OCI-LY7 (cell line): ENCODE results near the gene UGT1A9. TPM values are rescaled to one million over a fixed set of nuclear protein-coding genes. Genes with fewer than 3 reads are reported as not detected.
"Not testable (repeated sequence)": the region's sequence is repeated elsewhere in the genome, so short reads cannot be mapped to it uniquely, and the experiment has no call there.

Source experiments
- BruUV-seq: library from RNA; stranded (reverse); fragments of 400-500 nt; replicated peaks from 2 replicates; lab custom pipeline; 2021; lab: Mats Ljungman, UMichigan
- CTCF ChIA-PET: fragments of 300-600 bp; sonication (Branson Sonifier 250); formaldehyde crosslinking; loops from one replicate; lab custom pipeline; 2022; ENCODE audit warnings: antibody characterized with exemption; ENCODE audit not compliant: unreplicated experiment; lab: Charles Lee
- POLR2A ChIA-PET: fragments of 300-600 bp; sonication (Branson Sonifier 250); formaldehyde crosslinking; loops from one replicate; lab custom pipeline; 2022; ENCODE audit warnings: antibody characterized with exemption; lab: Charles Lee
- DNase-seq: peaks from one replicate; pipeline ENCODE4 v3.0.0-alpha.2; 2015; ENCODE audit warnings: low spot score
- H2AFZ ChIP-seq: fragments of 200-600 bp; sonication (generic), shearing (Covaris generic); 2 replicates; pipeline ENCODE4 v1.6.1; 2014; ENCODE audit warnings: mild to moderate bottlenecking, antibody characterized with exemption, low read length, moderate library complexity
- H3K27ac ChIP-seq: fragments of 200-600 bp; sonication (generic); 2 replicates; pipeline ENCODE4 v1.5.1; 2014; ENCODE audit warnings: mixed run types, low read depth, mild to moderate bottlenecking, moderate library complexity, low read length, inconsistent platforms; ENCODE audit not compliant: poor library complexity, severe bottlenecking
- H3K36me3 ChIP-seq: fragments of 200-600 bp; sonication (generic); 2 replicates; pipeline ENCODE4 v1.6.1; 2014; ENCODE audit warnings: mild to moderate bottlenecking, antibody characterized with exemption, low read length, moderate library complexity, mixed read lengths; ENCODE audit not compliant: insufficient read depth
- H3K4me1 ChIP-seq: fragments of 200-600 bp; sonication (generic); 2 replicates; pipeline ENCODE4 v1.5.1; 2014; ENCODE audit warnings: mild to moderate bottlenecking, low read length; ENCODE audit not compliant: insufficient read depth, poor library complexity, severe bottlenecking
- H3K4me2 ChIP-seq: fragments of 200-600 bp; sonication (generic); 2 replicates; pipeline ENCODE4 v1.6.1; 2014; ENCODE audit warnings: mild to moderate bottlenecking, low read length
- H3K4me3 ChIP-seq: fragments of 200-600 bp; sonication (generic); 2 replicates; pipeline ENCODE4 v1.5.1; 2014; ENCODE audit warnings: mild to moderate bottlenecking, low read depth, low read length; ENCODE audit not compliant: poor library complexity, severe bottlenecking
- H3K79me2 ChIP-seq: fragments of 200-600 bp; sonication (generic); 2 replicates; pipeline ENCODE4 v1.6.1; 2016; ENCODE audit warnings: low read depth, mild to moderate bottlenecking, low read length, moderate library complexity, mixed read lengths; ENCODE audit not compliant: insufficient read depth
- H3K9me2 ChIP-seq: fragments of 200-600 bp; sonication (generic); 2 replicates; pipeline ENCODE4 v1.6.1; 2016; ENCODE audit warnings: mild to moderate bottlenecking, low read length, mixed read lengths; ENCODE audit not compliant: insufficient read depth
- H3K9me3 ChIP-seq: fragments of 200-600 bp; sonication (generic); 2 replicates; pipeline ENCODE4 v1.6.1; 2014; ENCODE audit warnings: mild to moderate bottlenecking, mixed run types, low read length, mixed read lengths
- H4K20me1 ChIP-seq: fragments of 200-600 bp; sonication (generic); 2 replicates; pipeline ENCODE4 v1.6.1; 2014; ENCODE audit warnings: mild to moderate bottlenecking, antibody characterized with exemption, low read length, moderate library complexity, mixed read lengths; ENCODE audit not compliant: insufficient read depth
- EZH2phosphoT487 ChIP-seq: fragments of 200-600 bp; sonication (generic); IDR thresholded peaks from 2 replicates; pipeline ENCODE4 v1.6.1; 2018; ENCODE audit warnings: low read depth, borderline replicate concordance, mild to moderate bottlenecking, mixed run types, antibody characterized with exemption, low read length, moderate library complexity, mixed read lengths
- intact Hi-C: fragments of 100-400 bp; cut with micrococcal nuclease; formaldehyde crosslinking; loops from one replicate; pipeline ENCODE4 v1.10.0; 2022; ENCODE audit not compliant: unreplicated experiment
- total RNA-seq, 2 experiments: library from RNA; depleted of rRNA in 1 of 2; stranded (reverse); fragments of >200 nt in 1 of 2; shearing (Covaris generic) in 1 of 2; gene quantifications; 2 replicates each; pipeline ENCODE4 v1.2.3, GENCODE V29; 2014 to 2022
- TF ChIP-seq, protein P1 (sequence below): fragments of 200-600 bp; sonication (generic); conservative IDR thresholded peaks from 2 replicates; pipeline ENCODE4 v1.5.1; 2014; ENCODE audit warnings: mild to moderate bottlenecking, antibody characterized with exemption, low read length, moderate library complexity, mixed read lengths

UGT1A9 gene
- total RNA-seq, 2 experiments from 2014 or later, result not detected

GRCh38 chr2:233638836-233639235, 32.9 kb upstream of the UGT1A9 start:
- ChIA-PET CTCF (no interaction called here), POLR2A (no interaction called here)
- BruUV-seq, result no TSS peak
- intact Hi-C loops, result loop anchor here (10.0 kb wide), 1 partner anchor 154 kb away; no protein-coding TSS in a partner anchor
- peak; percentile 47 for DNase-seq
- Histone ChIP-seq H3K4me3 (no peak overlapping the region), H3K79me2 (no peaks in the 10 kb centered on the region), H4K20me1 (no peaks in the 10 kb centered on the region), H3K9me3 (0 out of 2 replicates have a peak, but pooled peaks cover 3% of the 10 kb centered on the region), H3K27ac (no peak overlapping the region), H3K4me1 (no peaks in the 10 kb centered on the region), H3K36me3 (no peaks in the 10 kb centered on the region), H3K9me2 (no peaks in the 10 kb centered on the region), H3K4me2 (peak overlapping the region; percentile 21; the same call in 1 of the 2 replicates), H2AFZ (peak overlapping the region; percentile 57; the same call in 1 of the 2 replicates)
- TF ChIP-seq, protein P1, sequence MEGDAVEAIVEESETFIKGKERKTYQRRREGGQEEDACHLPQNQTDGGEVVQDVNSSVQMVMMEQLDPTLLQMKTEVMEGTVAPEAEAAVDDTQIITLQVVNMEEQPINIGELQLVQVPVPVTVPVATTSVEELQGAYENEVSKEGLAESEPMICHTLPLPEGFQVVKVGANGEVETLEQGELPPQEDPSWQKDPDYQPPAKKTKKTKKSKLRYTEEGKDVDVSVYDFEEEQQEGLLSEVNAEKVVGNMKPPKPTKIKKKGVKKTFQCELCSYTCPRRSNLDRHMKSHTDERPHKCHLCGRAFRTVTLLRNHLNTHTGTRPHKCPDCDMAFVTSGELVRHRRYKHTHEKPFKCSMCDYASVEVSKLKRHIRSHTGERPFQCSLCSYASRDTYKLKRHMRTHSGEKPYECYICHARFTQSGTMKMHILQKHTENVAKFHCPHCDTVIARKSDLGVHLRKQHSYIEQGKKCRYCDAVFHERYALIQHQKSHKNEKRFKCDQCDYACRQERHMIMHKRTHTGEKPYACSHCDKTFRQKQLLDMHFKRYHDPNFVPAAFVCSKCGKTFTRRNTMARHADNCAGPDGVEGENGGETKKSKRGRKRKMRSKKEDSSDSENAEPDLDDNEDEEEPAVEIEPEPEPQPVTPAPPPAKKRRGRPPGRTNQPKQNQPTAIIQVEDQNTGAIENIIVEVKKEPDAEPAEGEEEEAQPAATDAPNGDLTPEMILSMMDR, result peak; percentile 60; the same call in 1 of the 2 replicates
- TF ChIP-seq EZH2phosphoT487, result no peak

GRCh38 chr2:233639860-233640259, 31.8 kb upstream of the UGT1A9 start:
- Histone ChIP-seq H3K36me3 (no peaks in the 10 kb centered on the region), H3K27ac (no peak overlapping the region)
- BruUV-seq, result no TSS peak

GRCh38 chr2:233643128-233643527, 28.6 kb upstream of the UGT1A9 start:
- Histone ChIP-seq H3K36me3 (no peaks in the 10 kb centered on the region), H3K4me2 (no peak overlapping the region), H3K9me3 (peaks cover 18% of the 10 kb centered on the region; the same call in 1 of the 2 replicates), H3K79me2 (no peaks in the 10 kb centered on the region), H3K27ac (no peak overlapping the region), H3K4me3 (no peak overlapping the region), H3K9me2 (no peaks in the 10 kb centered on the region), H3K4me1 (no peaks in the 10 kb centered on the region), H2AFZ (no peak overlapping the region), H4K20me1 (no peaks in the 10 kb centered on the region)
- BruUV-seq, result no TSS peak
- intact Hi-C loops, result no loop called here
- peak; percentile 36 for DNase-seq
- ChIA-PET CTCF (no interaction called here), POLR2A (interaction anchor here (0.9 kb wide), 1 partner anchor 9 kb away, joined by 3 read pairs; no protein-coding TSS in a partner anchor)
- TF ChIP-seq, protein P1, result peak; percentile 51
- TF ChIP-seq EZH2phosphoT487, result no peak

More at GRCh38 chr2:233639860-233640259, 31.8 kb upstream of the UGT1A9 start:
- intact Hi-C loops, result loop anchor here (10.0 kb wide), 1 partner anchor 155 kb away; no protein-coding TSS in a partner anchor
- Histone ChIP-seq H3K9me2 (no peaks in the 10 kb centered on the region), H3K4me2 (no peak overlapping the region), H3K4me1 (no peaks in the 10 kb centered on the region), H4K20me1 (no peaks in the 10 kb centered on the region), H3K9me3 (0 out of 2 replicates have a peak, but pooled peaks cover 3% of the 10 kb centered on the region), H3K4me3 (no peak overlapping the region), H2AFZ (no peak overlapping the region), H3K79me2 (no peaks in the 10 kb centered on the region)
- no peak for TF ChIP-seq EZH2phosphoT487
- TF ChIP-seq, protein P1, result no peak
- ChIA-PET POLR2A (no interaction called here), CTCF (no interaction called here)
- DNase-seq, result no peak

- CTCF ChIA-PET, H2AFZ ChIP-seq, POLR2A ChIA-PET: not testable (repeated sequence)
Observed at GRCh38 chr2:233646033-233646432, 25.7 kb upstream of the UGT1A9 start.

More at GRCh38 chr2:233646033-233646432, 25.7 kb upstream of the UGT1A9 start:
- H3K9me3 ChIP-seq, result peaks cover 18% of the 10 kb centered on the region; the same call in 1 of the 2 replicates
- H3K4me2 ChIP-seq, H3K4me3 ChIP-seq, DNase-seq, H4K20me1 ChIP-seq, H3K79me2 ChIP-seq, intact Hi-C loops, H3K27ac ChIP-seq, H3K36me3 ChIP-seq, H3K4me1 ChIP-seq, H3K9me2 ChIP-seq, BruUV-seq: not testable (repeated sequence)
